ENCODE measurements around the gene COL5A1.

DNA sequence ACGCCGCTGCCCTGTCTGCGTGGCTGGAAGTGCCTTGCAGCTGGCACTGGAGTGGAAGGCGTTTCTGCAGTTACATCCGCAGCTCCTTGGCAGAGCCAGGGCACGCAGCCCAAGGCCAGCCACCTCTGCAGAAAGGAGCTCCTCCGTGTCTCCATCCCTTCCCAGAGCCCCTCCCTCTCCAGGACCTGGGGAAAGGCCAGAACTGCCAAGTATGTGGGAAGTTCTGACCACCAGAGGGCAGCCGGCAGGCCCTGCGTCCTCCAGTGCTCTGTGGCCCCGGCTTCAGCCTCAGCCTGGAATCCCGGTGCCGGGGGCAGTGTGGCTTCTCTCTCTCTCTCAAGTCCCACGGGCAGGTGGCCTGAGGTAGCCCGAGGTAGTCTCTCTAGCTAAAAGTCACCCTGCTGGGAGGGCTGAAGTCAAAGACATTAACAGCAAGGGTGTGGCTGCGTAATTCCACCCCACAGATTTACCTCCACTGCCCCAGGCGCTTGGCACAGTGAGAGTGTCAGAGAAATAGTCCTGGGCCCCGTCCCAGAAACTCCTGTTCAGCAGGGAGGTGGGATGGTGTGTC is 137.3 kb downstream of the COL5A1 start:
- TF ChIP-seq, protein P1, sequence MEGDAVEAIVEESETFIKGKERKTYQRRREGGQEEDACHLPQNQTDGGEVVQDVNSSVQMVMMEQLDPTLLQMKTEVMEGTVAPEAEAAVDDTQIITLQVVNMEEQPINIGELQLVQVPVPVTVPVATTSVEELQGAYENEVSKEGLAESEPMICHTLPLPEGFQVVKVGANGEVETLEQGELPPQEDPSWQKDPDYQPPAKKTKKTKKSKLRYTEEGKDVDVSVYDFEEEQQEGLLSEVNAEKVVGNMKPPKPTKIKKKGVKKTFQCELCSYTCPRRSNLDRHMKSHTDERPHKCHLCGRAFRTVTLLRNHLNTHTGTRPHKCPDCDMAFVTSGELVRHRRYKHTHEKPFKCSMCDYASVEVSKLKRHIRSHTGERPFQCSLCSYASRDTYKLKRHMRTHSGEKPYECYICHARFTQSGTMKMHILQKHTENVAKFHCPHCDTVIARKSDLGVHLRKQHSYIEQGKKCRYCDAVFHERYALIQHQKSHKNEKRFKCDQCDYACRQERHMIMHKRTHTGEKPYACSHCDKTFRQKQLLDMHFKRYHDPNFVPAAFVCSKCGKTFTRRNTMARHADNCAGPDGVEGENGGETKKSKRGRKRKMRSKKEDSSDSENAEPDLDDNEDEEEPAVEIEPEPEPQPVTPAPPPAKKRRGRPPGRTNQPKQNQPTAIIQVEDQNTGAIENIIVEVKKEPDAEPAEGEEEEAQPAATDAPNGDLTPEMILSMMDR (IDR thresholded peaks at IDR 0.05), result peak in 5 of 6 experiments; percentile 16 to 60 (median 55)
- no peak for TF ChIP-seq POLR2A (IDR thresholded peaks at IDR 0.05)

Data from esophagus squamous epithelium (tissue), 4 donors.